ENCODE results near the gene TBC1D19.
"Not testable (repeated sequence)": the region's sequence is repeated elsewhere in the genome, so short reads cannot be mapped to it uniquely, and the experiment has no call there.

TBC1D19 gene, protein sequence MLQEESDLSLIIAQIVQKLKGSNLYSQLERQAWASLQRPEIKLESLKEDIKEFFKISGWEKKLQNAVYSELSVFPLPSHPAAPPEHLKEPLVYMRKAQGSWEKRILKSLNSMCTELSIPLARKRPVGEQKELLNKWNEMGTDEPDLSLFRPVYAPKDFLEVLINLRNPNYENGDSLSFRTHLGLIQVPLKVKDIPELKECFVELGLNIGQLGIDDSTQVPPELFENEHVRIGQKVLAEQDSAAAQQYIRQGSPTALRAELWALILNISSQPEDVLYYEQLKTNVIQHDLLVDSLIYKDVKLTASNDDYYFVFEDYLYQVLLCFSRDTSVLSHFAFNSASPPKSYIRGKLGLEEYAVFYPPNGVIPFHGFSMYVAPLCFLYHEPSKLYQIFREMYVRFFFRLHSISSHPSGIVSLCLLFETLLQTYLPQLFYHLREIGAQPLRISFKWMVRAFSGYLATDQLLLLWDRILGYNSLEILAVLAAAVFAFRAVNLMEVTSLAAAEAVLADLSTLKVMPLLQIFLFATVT

DNA sequence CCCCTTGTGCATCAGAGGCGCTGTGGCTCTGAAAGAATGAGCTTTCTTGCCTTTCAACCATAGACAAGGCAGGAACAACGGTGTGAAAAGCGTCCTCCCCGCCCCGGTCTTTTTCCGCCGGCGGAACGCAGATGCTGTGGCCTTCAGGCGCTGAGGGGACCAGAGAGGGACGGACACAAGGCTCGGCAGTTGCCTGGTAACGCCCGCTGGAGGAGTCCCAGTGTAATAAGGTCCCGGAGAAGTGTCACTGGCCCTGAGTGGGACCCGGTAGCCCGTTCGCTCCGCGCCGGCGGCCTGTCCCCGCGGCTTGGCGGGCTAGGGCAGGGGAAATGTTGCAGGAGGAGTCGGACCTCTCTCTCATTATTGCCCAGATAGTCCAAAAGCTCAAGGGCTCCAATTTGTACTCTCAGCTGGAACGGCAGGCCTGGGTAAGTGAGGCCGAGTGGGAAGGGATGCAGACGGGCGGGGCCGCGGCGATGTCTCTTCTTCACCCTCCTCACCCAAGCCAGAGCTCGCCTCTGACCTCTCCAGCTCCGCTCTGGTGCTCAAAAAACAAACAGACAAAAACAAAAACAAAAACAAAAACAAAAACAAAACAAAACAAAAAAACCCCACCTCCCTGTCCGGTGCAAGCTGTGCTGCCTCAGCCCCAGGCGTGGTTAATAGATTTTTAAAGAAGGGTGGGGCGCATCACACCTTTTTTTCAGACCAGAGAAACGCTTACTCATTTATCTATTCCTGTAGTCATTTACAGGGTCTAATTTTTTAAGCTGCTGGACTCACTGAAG, at the start of gene TBC1D19:
Gene TBC1D19, plus strand, starts transcription at position 220 of the 788 bp plus-strand sequence. Its CDS starts 110 bp downstream, at position 330.
- TF ChIP-seq, protein P1, sequence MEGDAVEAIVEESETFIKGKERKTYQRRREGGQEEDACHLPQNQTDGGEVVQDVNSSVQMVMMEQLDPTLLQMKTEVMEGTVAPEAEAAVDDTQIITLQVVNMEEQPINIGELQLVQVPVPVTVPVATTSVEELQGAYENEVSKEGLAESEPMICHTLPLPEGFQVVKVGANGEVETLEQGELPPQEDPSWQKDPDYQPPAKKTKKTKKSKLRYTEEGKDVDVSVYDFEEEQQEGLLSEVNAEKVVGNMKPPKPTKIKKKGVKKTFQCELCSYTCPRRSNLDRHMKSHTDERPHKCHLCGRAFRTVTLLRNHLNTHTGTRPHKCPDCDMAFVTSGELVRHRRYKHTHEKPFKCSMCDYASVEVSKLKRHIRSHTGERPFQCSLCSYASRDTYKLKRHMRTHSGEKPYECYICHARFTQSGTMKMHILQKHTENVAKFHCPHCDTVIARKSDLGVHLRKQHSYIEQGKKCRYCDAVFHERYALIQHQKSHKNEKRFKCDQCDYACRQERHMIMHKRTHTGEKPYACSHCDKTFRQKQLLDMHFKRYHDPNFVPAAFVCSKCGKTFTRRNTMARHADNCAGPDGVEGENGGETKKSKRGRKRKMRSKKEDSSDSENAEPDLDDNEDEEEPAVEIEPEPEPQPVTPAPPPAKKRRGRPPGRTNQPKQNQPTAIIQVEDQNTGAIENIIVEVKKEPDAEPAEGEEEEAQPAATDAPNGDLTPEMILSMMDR (IDR thresholded peaks at IDR 0.05; ENCODE audit: low read depth, low read length) = no peak
- peak; percentile 66 for DNase-seq (ENCODE audit: extremely low read depth, low read depth)

DNA sequence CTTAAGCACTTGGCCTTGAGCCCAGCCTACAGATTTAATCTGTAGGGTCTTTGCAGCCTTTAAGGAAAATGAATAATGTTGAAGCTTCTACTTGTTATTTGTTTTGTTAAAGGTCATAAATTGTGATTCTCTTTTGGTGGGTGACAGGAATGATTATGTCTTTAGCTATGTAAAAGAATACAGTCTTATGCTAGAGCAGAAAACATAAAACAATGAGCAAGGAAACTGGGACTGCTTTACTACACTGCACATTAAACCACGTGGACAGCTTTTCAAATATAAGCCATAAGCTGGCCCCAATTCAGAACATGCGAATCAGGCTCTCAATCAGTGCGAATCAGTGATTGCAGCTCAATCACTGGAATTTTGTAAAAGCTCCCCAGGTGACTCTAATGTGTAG, 40.9 kb upstream of the TBC1D19 start:
- DNase-seq (ENCODE audit: extremely low read depth, low read depth) = no peak
- TF ChIP-seq, protein P1 (IDR thresholded peaks at IDR 0.05; ENCODE audit: low read depth, low read length) = no peak

DNA sequence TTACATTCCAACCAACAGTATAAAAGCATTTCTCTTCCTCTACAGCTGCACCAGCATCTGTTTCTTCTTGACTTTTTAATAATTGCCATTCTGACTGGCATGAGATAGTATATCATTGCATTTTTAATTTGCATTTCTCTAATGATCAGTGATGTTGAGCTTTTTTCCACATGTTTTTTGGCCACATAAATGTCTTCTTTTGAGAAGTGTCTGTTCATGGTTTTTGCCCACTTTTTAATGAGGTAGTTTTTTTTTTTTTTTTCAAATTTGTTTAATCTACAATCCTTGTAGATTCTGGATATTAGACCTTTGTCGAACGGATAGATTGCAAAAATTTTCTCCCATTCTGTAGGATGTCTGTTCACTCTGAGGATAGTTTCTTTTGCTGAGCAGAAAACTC, 39.5 kb upstream of the TBC1D19 start:
- DNase-seq (ENCODE audit: extremely low read depth, low read depth) = no peak
- TF ChIP-seq, protein P1 (IDR thresholded peaks at IDR 0.05; ENCODE audit: low read depth, low read length) = no peak

DNA sequence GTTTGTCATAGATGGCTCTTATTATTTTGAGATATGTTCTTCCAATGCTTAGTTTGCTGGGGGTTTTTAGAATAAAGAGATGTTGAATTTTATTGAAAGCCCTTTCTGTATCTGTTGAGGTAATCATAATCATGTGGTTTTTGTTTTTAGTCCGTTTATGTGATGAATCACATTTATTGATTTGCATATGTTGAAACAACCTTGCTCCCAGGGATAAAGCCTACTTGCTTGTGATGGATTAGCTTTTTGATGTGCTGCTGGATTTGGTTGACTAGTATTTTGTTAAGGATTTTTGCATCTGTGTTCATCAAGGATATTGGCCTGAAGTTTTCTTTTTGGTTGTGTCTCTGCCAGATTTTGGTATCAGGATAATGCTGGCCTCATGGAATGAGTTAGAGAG, 35.5 kb upstream of the TBC1D19 start:
- not testable (repeated sequence) for DNase-seq (ENCODE audit: extremely low read depth, low read depth)

DNA sequence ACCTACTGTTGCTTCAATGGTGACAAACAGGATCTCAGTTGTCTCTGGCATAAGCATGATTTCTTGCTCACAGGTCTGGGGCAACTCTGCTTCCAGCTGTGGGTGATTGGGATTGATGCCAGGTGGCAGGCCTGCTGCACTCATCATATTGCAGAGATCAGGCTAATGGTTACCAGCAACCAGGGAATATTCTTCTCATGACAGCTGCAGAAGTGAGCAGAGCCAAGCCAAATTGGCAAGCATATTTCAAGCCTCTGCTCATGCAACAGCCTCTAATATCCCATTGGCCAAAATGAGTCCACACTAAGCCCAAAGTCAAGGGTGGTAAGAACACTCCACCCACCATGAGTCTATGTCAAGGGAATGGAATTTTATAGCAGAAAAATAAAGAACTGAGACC, 26.7 kb upstream of the TBC1D19 start:
- DNase-seq (ENCODE audit: extremely low read depth, low read depth) = peak; percentile 86
- TF ChIP-seq, protein P1 (IDR thresholded peaks at IDR 0.05; ENCODE audit: low read depth, low read length) = no peak

DNA sequence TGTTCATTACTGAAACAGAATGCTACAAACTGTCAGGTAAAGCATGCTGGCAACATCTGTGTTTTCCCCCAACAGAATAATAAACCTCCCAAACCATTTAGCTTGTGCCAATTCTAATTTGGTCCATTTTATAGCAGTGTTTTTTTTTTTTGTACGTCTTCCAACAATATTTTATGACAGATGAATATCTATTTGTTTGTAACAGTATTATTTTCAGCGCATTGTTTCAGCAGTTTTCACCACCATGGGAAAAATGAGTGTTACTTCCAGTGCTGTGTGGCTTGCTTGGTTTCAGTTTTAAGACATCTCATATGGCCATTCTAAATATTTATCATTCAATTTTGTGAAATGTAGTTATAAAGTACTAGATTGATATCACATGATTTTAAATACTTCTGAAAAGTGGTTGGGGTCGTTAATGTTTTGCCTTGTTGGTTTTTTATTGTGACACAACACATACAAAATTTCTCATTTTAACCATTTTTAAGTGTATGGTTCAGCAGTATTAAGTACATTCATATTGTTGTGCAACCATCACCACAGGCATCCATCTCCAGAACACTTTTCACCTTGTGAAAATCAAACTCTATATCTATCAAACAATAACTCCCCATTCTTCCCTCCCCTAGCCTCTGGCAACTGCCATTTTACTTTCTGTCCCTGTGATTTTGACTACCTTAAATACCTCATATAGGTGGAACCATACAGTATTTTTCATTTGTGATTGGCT, 25.6 kb upstream of the TBC1D19 start:
- DNase-seq (ENCODE audit: extremely low read depth, low read depth) = no peak
- TF ChIP-seq, protein P1 (IDR thresholded peaks at IDR 0.05; ENCODE audit: low read depth, low read length) = no peak

DNA sequence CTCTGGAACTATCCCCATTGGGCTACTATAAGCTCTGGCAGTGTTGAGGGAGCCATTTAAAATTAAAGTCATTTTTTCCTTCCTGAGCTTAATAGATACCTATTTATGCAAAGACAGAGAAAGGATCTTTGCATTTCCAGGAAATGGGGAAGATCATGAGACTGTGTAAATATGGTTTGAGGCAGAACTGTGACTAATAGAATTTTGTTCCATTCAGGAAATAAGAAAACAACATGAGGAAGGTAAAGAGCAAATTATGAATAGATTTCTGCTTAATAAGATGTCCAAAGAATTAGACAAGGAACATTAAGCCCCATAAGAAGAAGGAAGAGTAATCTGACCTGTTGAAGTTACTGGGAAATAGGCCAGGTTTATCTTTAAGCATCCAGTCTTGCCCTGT, 17.8 kb upstream of the TBC1D19 start:
- no peak for DNase-seq (ENCODE audit: extremely low read depth, low read depth)
- TF ChIP-seq, protein P1 (IDR thresholded peaks at IDR 0.05; ENCODE audit: low read depth, low read length) = no peak
